ENCODE results near the gene DDX10.
A peak's percentile ranks its signal among the peaks of the same experiment; 100 is the strongest.
"Not testable (repeated sequence)": the region's sequence is repeated elsewhere in the genome, so short reads cannot be mapped to it uniquely, and the experiment has no call there.

The DDX10 gene

DNA sequence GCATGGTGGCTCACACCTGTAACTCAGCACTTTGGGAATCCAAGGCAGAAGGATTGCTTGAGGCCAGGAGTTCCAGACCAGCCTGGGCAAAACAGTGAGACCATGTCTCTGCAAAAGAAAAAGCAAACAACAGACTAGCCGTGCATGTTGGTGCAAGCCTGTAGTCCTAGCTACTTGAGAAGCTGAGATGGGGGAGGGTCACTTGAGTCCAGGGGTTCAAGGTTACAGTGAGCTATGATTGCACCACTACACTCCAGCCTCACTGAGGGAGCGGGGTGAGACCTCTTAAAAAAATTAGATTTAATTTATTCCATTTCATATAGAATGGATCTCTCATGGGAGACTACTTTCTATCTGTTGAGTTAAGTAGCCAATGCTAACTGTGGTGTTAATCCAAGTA is 50.4 kb downstream of the DDX10 start:
- no peak for DNase-seq (ENCODE audit: low spot score)

DNA sequence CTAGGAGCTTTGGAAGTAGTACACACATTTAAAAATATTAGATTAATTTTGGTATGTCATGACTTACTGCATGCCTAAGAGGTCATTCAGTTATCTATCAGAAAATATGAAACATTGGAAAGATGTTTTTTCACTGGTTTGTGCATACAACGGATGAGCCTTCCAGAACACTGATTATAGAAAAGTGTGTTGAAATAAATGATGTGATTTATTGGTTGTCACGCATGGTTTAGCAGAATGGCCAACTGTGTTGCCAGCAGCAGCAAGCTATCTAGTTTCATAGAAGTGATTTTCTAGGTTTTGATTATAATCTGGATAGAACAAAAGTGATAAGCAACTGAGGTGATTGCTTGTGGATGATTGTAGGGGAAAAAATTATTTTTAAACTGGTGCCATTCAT is 53.6 kb downstream of the DDX10 start:
- no peak for DNase-seq (ENCODE audit: low spot score)

DNA sequence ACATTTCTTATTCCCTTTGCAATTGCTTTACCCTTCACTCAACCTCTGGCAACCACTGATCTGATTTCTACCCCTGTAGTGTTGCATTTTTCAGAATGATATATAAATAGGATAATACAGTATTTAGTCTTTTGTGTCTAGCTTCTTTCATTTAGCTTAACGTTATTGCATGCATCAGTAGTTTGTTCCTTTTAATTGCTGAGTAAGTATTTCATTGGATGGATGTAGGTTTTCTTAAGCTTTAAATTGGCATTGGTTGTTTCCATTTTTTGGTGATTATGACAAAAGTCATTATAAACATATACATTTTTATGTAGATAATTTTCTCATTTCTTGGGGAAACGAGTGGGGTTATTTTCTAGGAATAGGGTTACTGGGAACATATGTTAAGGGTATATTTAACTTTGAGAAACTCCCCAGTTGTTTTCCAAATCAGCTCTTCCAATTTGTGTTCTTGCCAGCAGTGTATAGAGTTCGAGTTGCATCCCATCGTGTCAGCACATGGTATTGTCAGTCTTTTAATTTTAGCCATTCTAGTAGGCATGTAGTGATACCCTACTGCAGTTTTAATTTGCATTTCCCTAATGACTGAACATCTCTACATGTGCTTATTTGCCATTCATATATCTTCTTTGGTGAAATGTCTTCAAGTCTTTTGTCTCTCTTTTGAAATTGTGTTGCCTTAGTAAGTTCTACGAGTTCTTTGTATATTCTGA is 60.3 kb downstream of the DDX10 start:
- no peak for DNase-seq (ENCODE audit: low spot score)

DNA sequence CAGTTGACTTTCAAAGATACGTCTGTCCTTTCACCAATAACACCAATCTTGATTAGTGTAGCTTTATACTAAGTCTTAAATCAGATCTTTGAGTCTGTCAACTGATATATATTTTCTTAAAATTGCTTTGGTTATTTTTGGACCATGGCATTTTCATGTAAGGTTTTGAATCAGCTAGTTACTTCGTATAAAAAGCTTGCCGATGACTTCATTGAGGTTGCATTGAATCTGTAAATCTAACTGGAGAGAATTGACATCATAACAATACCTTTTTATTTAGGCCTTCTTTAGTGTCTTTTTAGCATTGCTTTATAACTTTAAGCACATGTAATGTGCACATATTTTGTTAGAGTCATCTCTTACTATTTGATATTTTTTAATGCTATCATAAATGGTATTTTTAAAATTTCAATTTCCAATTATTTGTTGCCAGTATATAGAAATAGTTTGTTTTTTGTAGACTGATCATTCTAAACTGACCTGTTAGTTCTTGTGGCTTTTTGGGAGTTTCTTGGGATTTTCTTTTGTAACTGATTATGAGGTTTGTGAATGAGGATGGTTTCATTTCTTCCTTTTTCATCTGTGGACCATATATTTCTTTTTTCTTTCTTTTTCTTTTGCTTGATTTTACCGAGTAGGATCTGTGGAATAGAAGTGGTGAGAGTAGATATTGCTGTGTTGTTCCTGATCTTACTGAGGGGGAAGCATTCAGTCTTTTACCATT is 61.4 kb downstream of the DDX10 start:
- no peak for DNase-seq (ENCODE audit: low spot score)

DNA sequence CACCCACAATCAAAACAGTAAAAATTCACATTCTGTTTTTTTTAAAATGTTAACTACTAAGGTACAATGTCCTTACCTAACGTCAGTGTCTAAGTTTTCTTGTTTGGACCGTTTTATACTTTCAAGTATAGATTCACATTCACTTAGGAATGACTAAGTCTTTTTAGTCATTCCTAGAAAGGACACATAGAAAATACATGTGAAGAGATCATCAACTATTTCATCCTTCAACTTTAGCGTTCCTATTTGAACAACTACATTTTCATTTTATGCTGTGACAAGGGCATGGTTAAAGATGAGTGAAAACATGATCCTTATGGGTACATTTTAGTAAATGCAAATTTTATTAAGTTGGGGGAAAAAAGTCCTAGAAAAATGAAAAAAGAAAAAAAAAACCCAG is 62.8 kb downstream of the DDX10 start:
- no peak for DNase-seq (ENCODE audit: low spot score)

DNA sequence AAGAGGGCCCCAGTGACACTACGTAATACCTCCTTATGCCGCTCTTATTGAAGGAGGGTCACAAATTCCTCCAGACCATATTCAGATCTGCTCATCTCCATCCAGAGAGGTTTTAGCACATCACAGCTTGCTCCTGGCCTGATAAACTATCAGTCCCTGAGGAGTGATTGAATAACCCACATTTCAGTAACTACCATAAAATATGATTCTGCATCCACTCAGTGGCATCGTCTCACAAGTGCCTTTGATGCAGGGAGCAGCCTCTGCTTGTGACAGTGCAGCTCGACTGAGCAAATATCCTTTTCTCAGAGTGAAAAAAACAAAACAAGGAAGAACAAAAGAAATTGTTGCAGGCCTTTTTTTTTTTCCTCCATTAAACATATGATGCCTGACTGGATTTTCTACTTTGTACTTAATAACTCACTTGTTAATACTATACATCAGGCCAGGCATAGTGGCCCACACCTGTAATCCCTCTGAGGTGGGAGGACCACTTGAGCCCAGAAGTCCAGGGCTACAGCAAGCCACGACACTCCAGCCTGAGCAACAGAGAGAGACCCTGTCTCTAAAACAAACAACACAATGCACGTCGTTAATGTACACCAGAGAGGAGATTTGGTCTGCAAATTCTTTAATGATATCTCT is 64.5 kb downstream of the DDX10 start:
- DNase-seq (ENCODE audit: low spot score): no peak

DNA sequence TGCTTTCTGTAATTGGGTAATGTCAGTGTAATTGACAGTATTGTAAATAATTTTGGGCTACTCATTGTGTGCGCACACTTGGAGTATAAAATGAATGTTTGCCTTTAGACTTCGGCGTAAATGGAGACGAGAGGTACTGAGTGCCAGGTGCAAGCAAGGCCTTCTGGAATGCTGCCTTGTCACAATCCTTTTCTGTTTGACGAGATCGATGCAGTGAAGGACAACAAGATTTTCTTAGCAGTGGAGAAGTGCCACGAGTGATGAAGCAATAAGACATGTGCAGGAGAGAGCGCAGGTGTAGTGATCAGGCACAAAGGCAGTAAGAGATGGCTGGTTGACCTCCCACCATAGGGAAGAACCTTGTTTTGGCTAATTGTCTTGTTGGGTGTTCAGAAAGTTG is 67.5 kb downstream of the DDX10 start:
- no peak for DNase-seq (ENCODE audit: low spot score)

DNA sequence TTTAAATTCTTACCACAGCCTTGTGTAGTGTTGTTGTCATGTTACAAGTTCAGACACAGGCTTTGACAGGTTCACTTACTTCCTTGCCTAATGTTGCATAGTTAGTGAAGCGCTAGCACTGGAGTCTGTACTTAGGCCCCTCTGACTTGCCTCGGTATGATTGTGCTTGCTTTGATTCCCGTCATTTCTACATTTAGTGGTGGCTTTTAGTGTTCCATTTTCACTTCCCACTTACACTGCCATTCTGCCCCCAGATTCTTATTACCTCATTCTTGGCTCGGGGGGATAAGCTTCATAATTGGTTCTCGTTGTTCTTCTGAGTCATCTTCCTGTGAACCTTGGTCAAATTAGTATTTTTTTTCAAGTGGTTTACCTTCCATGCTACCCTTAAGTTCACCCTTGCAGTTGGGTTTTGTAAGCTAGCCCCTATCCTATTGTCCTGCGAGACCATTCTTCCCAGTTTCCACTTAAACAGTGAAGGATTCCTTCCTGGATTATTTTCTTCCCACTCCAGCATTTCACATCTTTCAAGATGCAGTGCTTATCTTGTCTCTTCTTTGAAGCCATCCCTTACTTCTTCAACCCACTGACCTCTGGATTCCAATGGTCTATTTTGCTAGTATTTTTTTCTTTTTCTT is 68.7 kb downstream of the DDX10 start:
- DNase-seq (ENCODE audit: low spot score): peak; percentile 19

DNA sequence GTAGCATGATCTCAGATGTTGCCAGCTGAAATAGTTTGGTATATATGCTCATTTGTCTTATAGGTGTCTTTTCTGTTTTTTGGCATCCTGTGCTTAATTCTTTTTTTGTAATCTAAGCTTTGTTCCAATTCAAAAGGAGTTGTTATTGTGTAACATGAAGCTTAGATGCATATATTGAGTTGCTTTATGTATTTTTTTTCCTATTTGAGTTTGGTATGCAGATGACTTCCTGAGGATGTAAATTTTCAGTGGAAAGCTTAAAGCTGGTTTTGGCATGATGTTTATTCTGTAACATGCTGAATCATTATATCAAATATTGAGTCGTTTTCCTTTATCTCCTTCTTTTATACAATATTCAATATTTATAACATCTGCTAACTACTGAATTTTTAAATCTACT is 69.4 kb downstream of the DDX10 start:
- no peak for DNase-seq (ENCODE audit: low spot score)

DNA sequence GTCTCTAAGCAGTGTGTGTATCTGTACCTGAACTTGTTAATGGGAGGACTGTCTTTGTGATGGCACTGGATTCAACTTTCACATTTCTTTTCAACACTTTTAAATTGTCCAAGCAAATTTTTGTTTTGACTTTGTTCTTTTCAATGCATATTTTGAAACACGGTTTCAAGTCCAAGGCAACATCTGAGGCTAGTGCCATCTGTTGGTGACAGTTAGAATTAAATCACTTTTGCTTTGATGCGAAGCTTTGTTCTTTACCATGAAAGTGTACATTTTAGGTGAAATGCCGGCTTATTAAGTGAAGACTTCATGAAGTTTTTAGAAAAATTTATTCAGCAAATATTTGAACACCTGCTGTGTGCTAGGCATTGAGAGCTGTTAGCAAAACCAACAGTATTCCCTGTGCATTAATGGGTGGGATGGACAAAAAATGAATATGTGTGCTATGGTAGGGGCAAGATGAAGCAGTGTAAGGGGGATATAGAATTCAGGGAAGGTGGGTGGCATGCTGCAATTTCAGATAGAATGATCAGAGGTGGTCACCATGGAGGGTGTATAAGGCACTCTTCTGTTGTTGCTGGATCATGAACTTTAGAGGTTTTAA is 70.2 kb downstream of the DDX10 start:
- peak; percentile 40 for DNase-seq (ENCODE audit: low spot score)

DNA sequence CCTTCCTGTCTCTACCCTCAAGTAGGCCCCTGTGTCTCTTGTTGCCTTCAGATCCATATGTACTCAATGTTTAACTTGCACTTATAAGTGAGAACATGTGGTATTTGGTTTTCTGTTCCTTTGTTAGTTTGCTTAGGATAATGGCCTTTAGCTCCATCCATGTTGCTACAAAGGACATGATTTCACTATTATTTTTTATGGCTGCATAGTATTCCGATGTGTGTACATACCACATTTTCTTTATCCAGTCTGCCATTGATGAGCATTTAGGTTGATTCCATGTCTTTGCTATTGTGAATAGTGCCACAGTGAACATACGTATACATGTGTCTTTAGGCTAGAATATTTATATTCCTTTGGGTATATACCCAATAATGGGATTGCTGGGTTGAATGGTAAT is 75.3 kb downstream of the DDX10 start:
- DNase-seq (ENCODE audit: low spot score): not testable (repeated sequence)

DNA sequence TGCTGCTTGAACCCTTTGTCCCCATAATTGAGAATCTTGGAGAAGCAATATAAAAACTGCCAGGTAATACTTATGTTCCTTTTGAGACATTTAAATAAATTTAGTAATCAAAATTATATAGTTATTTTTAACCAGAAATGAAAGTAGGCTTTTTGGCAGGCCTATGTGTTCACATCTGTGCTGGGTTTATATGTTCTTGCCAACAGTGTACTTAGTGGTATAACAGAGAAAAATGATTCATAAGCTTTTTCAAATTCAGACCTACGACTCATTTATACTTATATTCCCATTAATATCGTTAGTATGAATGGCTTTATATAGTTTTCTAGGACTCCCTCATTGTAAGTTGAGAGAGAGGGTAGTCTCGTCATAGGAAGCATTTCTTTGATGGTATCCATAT is 79.0 kb downstream of the DDX10 start:
- no peak for DNase-seq (ENCODE audit: low spot score)

DNA sequence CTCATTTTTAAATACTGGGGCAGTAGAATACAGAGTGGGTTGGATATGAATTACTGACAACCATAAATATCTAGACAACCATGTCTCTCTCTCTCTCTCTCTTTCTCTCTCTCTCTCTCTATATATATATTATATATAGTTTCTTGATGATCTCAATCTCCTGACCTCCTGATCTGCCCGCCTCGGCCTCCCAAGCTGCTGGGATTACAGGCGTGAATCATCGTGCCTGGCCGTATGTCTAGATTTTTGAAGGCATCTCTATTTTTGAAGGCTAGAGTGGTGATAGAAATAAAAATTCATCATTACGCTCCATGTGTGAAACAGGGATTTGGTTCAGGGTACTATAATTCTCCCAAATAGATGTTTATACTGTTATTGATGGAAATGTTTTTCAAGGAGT is 84.1 kb downstream of the DDX10 start:
- DNase-seq (ENCODE audit: low spot score): no peak

DNA sequence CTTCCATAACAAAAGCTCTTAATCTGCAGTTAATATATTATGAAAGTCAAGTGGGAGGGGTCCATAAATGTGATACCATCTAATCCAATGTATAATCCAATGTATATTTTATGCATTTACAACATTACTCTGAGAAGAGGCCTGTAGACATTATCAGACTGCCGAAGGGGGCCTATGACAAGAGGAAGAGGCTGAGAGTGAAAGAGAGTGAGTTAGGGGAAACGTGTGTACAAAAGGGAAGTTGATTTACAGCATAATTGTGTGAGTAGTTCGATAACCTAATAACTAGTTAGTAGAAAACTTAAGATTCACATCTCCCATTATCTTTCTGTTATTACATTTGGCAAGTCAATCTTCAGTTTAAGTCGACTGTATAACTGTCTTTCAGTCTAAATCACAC is 86.6 kb downstream of the DDX10 start:
- no peak for DNase-seq (ENCODE audit: low spot score)

DNA sequence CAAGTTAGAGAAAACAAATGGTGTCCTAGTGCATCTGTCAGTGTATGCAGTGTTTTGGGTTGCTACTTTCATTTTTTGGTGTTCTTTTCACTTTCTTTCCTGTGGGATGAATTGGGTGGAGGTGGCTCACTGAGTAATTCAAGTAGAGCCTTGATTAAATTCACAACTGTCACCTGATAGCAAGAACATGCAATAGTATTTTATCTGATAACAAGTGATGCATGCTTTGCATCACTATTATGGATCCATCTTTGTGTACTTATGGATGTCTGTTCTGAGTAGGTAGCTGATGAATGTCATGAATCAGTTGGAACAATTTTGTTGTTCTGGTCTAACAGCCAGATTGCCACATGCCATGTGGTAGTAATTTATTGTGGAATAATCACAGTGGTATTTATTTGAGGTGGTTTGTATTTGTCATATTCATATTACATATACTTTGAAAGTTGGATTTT is 87.5 kb downstream of the DDX10 start:
- no peak for DNase-seq (ENCODE audit: low spot score)

DNA sequence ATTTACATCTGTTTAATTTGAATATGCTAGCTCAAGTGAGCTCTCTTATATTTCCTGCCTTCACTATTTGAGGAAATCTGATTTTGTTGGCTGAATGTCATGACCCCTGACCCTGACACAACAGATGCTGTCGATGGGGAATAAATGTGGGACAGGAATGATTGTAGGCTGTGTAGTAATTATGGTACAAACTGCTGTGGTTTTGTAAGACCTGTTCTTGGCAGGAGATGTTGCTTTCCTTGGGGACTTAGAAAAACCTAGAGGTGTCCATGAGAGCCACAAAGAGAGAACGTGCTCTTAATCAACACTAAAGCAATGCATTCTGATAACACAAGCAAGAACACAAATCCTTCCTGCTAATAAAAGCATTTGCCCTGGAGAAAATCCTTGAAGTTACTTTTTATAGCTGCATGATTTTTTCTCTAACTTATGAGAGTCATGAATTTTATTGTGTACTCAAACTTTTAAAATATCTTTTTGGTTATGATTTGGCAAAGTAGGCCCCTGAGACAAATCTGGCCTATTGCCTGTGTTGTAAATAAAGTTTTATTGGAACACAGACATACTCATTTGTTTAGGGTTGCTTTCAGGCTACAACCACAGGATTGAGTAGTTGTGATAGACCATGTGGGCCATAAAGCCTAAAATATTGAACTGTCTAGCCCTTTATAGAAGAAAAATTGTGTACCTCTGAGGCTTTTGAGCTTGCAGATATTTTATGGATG is 90.2 kb downstream of the DDX10 start:
- no peak for DNase-seq (ENCODE audit: low spot score)

DNA sequence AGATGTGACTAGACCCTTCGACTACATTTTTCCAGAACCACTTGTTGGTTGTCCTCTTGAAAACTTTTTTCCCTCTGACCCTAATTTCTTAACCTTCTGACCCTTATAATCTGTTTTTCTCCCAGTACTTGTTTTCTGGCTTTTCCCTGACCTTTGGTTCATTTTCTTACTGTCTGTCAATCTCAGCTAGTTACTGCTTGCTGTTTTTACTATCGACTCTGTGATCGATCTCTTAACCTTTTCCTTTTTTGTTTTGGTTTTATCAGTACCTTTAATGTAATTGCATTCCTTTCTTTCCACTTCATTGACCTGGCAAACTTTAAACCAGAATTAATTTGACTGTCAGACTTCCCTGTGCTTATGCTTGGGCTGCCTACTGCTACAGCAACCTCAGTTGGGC is 92.8 kb downstream of the DDX10 start:
- no peak for DNase-seq (ENCODE audit: low spot score)

DNA sequence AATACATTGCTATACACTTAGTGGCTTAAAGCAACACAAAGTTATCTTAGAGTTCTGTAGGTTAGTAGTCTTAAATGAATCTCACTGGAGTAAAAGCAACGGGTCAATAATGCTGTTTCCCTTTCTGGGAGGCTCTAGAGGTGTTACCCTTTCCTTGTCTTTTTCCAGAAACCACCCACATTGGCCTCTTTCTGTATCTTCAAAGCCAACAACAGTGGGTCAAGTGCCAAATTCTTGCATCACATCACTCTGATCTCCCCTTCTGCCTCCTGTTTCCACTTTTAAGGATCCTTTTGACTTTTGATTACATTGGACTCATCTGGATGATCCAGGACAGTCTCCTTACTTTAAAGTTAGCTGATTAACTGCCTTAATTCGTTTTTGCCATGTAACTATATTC is 93.6 kb downstream of the DDX10 start:
- DNase-seq (ENCODE audit: low spot score): no peak

DNA sequence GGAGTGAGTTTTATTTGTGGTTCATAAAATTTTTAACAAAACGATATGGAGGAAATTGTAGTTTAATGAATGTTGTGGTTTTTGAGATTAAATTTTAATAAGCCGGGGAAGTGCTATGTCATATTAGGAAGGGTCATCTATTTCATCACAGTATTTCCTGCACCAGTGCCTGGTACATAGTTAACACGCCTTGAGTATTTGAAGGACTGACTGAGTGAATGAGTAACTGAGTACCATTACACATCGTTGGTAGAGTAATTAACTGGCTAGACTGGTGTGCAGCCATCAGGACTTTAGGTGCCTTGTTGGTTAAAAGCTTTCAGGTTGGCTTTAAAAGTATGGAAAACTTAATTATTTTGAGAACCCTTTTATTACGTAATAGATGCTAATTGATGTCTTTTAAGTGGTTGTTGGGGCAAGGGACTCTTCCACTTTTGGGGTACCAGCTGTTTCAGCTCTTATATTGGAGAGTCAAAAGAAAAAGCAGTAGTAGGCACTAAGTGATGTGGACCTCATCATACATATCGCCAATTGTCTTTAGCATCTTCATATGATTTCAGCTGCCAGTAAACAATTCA is 101.8 kb downstream of the DDX10 start:
- no peak for DNase-seq (ENCODE audit: low spot score)

DNA sequence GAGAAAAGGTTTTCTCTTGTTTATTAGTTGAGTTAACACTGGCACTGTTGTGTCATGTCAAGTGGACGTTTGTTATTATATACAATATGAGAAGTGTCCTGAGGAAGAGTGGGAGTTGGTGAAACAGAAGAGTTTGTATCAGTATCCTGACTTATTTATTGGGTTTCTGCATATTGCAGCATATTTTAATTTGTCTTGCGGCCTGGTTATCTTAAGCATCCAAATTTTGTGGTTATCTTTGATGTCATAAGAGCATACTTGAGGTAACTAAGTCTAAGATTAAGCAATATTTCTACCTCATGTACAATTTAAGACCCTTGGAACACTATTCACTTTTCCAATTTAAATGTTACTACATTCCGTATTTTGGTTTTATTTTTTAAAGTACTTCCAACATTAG is 103.5 kb downstream of the DDX10 start:
- no peak for DNase-seq (ENCODE audit: low spot score)

DNA sequence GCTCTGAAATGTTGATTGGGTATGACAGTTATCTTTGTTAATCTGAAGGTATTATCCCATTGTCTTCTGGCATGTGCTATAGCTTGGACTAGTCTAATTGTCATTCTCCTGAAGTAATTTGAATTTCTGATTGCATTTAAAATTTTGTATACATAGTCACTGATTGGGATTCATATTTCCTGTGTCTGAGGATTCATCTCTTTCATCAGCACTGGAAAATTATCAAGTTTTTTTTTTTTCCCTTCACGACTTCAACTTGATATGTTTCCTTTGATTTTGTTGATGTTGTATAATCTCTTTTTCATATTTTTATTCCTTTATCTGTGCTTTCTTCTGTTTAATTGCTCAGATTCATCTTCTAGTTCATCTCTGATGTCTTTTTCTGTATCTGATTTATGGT is 104.1 kb downstream of the DDX10 start:
- no peak for DNase-seq (ENCODE audit: low spot score)

Data from CD4-positive, alpha-beta T cell treated with Interleukin-2 at 100 ng/mL for 4 hours (primary cell).